ENCODE results near the gene SDK1. TPM values are rescaled to one million over a fixed set of nuclear protein-coding genes. Genes with fewer than 3 reads are reported as not detected.
A peak's percentile ranks its signal among the peaks of the same experiment; 100 is the strongest.

SDK1 gene
- total RNA-seq, 1 experiment from 2014 or later: 5.1 TPM

DNA sequence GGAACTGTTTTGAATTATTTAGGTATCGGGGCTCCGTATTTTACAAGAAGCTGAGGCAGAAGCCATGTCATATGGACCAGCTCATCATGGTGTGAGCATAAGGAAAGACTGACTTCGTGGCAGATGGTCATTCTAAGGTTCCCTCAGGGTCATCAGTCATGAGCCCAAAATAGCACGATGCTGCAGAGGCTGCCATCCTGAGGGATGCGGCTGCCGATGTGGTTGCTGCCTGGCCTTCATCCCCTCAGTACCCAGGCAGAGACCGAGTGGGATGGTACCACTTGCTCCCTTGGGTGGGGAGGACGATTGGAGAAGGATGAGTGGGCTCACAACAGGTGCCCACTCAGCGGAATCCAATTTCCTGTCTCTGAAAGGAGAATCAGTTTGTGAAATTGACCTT is 490.3 kb downstream of the SDK1 start:
- no peak for DNase-seq (ENCODE audit: low spot score)

DNA sequence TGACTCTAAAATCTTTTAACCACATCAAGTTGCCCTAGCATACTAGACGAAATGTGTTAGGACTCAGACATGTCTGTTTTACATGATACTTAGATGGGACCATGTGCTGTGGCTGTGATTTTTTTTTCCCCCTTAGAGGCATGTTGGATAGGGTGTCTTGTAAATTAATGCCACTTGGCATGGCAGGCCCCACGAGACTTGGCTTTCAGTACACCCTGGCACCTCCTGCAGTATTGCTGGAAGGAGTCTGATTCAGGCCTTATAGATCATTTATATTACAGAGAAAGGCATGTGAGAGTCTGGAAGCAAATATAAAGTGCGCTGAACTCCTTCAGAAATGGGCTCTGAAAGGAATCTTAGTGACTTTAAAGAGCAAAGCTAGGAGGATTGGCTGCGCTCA is 494.1 kb downstream of the SDK1 start:
- no peak for DNase-seq (ENCODE audit: low spot score)

DNA sequence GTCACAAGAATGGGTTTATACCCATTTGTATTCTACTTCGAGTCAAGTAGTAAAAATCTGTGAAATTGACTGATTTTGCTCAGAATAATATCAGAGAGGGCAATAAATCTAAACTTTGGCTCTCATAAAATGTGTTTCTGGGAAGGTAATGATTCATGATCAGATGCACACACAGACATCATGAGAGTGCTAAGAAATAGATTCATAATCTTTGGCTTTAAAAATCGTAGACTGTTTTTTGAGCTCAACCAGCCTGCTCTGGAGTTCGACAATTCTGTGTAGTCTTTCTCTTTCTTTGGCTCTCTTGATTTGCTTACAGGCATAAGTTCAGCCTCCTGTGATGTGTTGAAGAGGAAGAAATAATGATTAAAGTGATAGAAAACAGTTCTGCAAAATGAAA is 494.7 kb downstream of the SDK1 start:
- DNase-seq (ENCODE audit: low spot score): no peak

DNA sequence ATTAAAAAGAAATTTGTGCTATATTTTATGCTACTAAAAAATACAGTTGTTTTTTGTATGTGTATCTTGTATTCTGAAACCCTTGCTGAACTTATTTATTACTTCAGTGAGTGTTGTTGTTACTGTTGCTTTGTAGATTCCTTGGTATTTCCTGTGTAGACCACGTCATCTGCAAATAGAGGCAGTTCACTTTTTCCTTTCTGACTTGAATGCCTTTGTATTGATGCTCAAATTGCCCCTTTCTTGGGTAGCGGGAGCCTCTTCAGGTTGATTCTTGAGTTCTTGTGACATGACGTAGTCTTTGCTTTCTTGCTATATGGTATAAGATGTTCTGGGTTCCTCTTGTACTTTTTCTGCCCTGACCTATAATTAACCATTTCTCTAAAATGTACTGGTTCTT is 504.1 kb downstream of the SDK1 start:
- peak; percentile 53 for DNase-seq (ENCODE audit: low spot score)

DNA sequence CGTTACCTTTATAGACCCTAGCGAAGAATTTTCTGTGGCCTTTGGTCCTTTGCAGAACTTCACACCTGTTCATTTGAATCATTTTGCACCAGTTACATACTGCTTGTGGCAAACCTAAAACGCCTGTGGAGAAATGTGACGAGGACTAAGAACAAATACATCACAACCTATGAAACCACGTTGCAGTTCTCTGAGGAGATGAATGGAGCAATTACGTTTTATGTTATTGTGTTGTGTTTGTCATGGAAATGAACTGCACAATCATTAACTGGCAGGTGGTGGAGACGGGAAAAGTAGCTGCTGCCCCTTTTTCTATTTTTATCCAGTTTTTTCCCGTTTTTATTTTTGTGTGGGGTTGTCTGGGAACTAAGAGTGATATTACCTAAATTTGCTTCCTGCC is 505.5 kb downstream of the SDK1 start:
- no peak for DNase-seq (ENCODE audit: low spot score)

DNA sequence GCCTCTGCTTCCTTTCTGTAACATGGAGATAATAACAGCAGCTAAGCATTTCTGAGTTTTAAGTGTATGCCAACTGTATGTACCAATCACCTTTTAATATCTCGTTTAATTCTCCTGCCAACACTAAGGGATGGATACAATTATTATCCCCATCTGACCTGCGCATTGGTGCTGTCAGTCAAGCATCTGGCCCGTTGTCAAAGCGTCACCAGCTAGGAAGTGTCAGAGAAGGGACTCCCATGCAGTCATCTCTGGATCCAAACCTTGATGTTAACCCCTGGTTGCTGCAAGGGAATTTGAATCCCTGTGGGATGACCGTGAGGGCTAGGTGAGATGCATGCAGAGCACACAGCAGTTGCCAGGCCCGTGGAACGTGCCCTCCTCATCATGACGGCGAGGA is 506.8 kb downstream of the SDK1 start:
- no peak for DNase-seq (ENCODE audit: low spot score)

DNA sequence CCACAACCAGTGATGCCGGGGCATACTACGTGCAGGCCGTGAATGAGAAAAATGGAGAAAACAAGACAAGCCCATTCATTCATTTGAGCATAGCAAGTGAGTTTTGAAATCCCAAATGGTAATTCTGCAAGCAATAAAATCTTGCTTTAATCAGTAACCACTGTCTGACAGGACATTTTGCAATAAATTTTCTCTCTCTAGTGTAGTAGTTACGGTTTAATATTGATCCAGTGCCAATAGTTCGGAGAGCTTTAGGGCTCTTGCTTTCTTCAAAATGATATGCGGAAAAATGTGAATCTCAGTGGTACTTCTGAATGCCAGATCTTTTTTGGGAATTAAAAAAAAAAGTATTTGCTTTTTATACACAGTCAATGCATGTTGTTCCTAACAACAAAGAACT is 520.4 kb downstream of the SDK1 start:
- no peak for DNase-seq (ENCODE audit: low spot score)

DNA sequence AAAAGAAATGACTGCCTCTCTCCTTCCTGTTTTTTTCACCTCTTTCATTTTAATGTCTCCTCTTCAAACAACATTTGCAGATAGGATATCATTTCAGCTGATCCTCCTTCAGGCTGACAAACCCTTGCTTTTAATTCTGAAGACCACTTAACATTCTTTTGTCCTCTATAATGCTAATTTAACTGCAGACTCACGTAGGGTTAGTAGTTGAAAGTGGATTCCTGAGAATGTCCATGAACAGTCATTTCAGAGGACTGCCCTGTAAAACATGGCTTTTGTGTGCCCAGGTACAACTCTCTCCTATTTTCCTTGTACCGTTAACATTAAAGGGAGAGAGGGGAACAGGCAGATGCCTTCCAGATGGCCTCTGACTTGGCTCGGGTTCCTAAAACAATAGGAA is 524.4 kb downstream of the SDK1 start:
- DNase-seq (ENCODE audit: low spot score): no peak

DNA sequence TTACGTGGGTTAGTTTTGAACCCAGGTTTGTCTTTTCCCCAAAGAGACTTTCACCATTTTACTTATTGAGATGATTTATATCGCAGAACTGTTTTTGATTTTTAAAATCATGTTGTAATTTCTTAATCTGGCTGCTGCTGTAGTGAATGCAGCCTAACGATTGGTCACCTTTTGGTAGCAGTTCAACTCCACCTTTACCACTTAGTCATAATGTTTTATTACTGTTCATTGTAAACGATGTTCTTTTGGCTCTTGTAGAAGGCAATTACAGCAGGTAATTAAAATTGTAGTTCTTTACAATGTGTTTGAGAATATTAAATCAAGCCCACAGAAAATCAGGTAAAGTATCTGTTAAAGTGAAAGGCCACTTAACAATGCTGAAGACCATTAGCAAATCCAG is 531.1 kb downstream of the SDK1 start:
- DNase-seq (ENCODE audit: low spot score): no peak

DNA sequence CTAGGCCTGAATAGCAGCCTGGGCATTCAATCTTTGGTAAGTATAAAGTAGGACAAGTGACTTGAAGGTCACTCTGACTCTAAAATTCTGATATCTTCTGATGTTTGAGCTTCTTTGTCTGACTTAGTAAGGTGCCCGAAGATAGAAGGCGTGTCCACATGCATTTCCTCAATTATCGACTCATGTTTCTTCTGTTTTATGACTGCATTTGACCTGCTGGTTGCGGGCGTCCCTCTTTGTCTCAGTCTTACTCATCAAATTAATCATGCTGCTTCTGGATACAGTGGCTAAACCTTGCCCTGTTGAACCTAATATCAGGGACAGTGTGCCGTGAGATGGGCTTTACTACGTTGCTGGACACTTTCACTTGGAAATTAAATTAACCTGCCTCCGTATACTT is 534.1 kb downstream of the SDK1 start:
- no peak for DNase-seq (ENCODE audit: low spot score)

DNA sequence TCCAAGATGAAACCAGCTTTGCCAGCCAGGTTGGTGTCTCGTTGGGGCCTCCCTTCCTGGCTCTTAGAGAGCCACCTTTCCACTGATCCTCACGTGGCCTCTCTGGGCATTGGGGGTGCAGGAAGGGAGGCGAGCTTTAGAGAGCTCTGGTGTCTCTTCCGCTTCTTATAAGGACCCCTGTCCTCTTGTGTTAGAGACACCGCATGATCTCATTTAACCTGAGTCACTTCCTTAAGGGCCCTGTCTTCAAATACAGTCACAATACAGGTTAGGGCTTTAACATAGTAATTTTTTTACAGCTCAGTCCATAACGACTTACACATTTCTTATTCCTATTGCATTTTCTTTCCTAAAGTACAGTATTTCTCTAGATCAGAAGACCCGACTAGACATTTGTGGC is 535.8 kb downstream of the SDK1 start:
- DNase-seq (ENCODE audit: low spot score): no peak

DNA sequence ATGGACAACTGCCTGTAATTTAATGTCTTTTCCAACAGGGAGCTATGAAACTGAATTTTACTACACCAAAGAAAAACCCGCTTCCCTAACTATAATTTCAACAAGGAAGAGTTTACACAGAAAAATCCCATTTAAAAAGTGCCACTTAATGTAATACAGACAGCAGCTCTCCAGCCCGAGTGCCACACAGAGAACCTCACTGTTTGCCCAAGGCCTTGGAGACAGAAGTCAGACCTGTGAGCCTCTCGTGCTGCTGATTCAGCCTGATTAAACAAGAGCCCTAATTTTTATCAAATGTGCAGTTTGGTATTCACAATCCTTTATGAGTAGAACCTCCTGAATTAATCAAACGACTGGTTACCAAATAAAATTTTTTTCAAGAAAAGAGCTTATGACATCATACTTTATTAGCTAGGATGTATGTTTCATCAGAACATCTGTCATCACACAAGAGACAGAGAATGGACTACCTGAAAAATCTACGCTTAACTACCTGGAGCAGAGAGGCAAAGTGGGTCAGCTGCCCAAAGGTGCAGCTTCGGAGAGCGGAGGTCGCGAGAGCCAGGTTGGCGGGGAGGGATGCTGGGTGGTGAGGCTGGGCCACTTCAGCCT is 543.6 kb downstream of the SDK1 start:
- no peak for DNase-seq (ENCODE audit: low spot score)

DNA sequence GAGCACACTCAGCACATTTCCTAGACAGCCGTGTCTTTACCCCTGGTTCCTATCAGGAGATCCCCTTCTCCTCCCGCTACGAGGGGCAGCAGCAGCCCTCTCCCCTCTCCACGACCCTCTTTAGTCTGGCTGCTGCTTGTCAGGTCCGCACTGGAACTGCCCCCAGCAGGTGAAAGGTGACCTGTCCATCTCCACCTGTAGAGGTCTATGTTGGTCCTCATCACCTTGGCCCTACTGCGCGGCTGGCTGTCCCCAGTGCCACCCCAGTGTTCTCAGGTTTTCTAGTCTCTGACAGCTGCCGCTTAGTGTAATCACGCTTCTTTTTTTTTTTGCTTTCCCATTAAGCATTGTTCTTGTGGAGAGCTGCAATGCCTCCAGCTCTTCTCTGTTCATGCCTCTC is 545.7 kb downstream of the SDK1 start:
- DNase-seq (ENCODE audit: low spot score): no peak

DNA sequence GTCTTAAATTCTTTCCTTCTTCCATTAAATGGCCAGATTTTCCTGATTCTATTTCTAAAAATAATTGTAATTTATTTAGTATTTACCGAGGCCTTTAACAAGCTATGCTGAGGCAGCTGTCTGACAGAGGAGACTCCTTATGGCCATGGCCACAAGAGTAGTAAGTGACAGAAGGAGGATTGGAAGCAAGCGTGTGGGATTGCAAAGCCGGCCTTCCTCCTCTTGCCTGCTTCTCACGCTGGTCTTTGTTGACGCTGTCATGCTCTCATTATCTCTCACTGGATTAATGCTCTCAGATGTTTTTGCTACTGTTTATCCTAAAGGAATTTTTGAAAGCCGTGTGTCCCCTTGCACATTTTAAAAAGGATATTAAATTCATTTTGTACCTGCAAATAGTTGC is 546.3 kb downstream of the SDK1 start:
- no peak for DNase-seq (ENCODE audit: low spot score)

DNA sequence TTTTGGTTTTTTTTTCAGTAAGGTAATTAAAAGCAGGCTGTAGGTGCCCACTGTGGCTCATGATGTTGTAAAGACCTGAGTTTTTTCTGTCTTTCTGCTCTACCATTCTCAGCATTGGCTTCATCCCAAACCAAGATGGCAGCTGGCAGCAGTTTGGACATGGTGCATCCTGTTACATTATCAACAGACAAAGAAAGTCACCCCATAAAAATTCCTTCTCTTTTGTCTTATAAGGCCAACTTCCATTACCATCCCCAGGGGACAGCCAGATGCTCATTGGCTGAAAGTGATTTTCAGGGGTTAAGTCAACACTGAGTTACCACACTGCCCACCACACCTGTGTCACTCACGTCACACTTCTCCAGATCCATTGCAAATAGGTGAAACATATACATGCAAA is 558.4 kb downstream of the SDK1 start:
- no peak for DNase-seq (ENCODE audit: low spot score)

DNA sequence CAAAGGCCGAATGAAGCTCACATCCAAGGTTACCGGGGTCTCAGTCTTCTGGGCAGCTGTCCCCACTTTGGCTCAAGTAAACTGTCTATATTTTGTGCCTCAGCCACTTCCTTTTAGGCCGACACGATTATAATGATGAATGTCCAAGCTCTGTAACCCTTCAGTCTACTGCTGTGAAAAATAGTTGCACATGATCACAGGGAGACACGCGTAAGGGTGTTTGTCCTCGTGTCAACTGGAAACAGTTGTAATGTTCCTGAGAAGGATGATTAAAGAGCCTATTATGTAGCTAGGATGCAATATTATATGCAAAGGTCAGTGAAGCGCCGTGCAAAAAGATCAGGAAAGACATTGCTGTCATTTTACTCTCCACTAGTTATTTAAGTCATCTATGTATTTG is 559.9 kb downstream of the SDK1 start:
- no peak for DNase-seq (ENCODE audit: low spot score)

DNA sequence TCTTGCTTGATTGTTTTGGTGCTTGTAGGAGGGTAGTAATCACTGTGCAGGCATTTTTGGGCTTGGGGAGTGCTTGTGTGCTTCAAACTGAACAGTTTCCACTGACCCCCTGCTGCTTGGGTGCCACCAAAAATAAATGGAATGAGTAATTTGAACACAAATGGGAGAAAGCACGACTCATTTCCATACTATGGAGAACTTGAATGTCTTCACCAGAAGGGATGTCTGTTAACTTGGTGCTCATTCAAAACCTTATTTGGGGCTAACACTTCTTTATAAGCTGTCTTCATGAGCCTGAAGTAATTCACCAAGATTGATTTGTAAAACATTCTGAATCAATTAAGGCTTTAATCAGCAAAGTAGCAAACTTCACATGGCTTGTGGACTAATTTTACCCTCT is 560.3 kb downstream of the SDK1 start:
- DNase-seq (ENCODE audit: low spot score): no peak

DNA sequence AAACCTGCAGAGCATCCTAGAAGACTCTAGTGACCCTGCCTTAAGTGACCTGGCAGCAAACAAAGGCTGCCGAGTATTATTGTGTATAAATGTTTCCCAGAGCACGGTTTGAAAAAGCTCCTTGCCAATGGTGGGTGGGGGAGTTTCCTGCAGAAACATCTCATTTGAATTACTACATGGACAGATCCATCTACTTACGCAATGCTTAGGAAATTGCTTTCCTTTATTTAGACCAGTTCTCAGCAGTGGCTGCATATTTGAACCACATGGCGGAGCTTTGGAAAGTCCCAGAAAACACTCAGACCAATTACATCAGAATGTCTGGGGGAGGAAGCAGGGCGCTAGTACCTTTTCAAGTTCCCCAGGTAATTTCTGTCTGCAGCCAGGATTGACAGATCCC is 560.9 kb downstream of the SDK1 start:
- DNase-seq (ENCODE audit: low spot score): peak; percentile 90

DNA sequence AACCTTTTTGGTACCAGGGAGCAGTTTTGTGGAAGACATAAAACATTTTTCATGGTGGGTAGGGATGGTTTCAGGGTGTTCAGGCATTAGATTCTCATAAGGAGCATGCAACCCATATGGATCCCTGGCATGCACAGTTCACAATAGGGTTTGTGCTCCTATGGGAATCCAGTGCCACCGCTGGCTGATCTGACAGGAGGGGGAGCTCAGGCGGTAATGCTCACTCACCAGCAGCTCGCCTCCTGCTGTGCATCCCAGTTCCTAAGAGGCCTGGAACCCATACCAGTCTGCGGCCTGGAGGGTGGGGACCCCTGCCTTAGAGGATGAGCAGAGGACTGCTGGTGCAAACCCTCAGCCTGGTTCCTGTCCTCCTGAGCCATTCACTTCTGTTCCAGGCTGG is 561.7 kb downstream of the SDK1 start:
- DNase-seq (ENCODE audit: low spot score): no peak

DNA sequence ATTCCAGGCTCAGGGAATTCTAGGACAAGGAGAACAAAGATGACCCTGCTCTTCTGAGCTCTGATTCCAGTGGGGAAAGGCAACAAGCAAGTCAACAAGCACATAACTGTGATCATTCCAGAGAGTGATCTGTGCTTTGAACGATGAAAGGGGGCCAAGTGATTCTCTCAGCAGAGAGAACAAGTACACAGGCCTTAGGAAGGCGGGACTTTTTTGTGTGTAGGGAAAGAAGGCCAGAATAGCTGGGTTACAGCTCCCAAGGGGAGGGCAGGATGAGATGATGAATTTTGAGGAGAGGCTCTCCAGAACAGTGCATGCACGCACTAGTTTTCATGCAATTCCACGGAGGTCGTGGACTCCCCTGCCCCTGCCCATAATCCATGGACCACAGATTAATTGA is 565.2 kb downstream of the SDK1 start:
- no peak for DNase-seq (ENCODE audit: low spot score)

DNA sequence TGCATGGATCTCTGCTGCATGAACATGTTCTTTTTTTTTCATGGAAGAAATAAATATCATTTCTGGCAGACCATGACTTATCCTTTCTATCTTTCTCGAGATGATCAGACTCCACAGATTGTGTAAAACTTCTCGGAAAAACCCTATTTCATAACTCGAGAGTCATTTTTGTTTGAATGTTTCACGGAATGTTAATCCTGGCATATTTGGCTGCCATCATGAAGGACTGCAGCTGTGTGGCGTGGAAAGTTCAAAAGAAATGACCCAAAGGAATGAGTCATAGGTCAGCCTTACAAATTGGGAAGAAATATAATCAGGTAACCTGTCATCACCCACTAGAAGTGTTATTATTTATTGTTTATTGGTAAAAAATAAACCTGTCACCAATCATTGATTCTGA is 566.8 kb downstream of the SDK1 start:
- DNase-seq (ENCODE audit: low spot score): no peak

DNA sequence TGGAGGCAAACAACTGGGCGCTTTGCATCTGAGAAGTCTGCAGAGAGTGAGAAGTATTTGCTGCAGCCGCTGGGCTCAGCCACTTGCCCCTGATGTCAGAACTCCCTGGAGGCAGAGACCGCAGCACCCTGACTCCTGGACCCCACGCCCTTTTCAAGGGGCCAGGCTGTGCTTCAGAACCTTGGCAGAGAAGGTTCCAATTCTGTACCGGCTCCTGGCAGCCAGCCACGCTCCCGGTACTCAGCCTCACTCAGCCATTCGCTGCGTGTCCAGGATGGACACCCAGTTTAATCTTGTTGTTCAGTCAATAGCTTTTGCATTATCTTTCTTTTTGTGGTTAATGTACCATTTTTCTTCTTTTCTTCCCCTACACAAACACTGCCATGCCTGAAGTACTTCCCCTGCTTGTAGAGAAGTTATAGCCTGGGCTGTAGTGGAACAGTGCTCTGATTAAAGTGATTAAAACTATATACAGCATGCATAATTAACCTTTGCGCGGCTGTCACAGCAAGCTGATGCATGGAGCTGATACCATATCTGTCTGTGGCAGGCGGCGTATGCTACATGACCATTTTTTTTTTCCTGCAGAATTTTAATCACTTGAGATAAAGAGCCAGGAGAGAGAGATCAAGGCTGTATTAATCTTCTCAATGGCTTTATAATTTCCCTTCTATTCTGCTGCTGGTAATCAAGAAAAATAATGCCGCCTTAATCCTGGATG is 578.5 kb downstream of the SDK1 start:
- no peak for DNase-seq (ENCODE audit: low spot score)

DNA sequence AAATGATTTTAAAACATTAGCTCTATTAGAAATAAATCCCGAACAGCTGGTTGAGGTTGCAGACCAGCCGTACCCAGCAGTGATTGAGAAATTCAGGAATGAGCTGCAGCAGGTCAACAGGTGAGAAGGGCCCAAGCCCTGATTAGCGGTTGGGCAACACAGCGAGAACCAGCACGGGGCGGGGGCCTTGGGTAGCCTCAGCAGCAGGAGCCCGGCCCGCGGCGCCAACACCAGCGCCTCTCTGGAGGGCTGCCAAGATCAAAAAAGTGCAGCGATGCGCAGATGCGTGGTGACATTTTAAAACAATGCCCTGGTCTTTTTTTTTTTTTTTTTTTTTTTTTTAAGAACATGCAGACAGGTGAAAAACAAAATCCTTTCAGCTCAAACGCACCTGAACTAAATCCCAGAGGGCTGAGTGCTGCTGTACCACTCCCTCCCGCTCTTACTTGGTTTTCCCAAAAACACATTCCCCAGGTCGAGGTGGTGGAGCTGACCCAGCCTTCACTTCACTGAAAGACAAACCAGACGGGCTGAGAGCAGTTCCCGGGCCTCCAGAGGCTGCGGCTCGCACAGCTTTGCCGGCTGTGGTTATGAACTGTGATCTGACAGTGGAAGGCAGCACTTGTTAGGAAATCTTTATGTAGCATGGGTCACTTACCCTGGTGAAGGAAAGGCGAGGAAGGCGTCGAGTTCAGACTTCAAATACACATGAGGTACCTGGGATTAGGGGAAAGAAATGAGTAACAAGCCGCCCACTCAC is 579.4 kb downstream of the SDK1 start:
- no peak for DNase-seq (ENCODE audit: low spot score)

Data from H4 (cell line).